ENCODE results near the gene CAMKK2. TPM values are rescaled to one million over a fixed set of nuclear protein-coding genes. Genes with fewer than 3 reads are reported as not detected.
"Not testable (repeated sequence)": the region's sequence is repeated elsewhere in the genome, so short reads cannot be mapped to it uniquely, and the experiment has no call there.

The CAMKK2 gene
- total RNA-seq, 4 donors from 2014 or later, result 34.1 to 38.4 (median 36.3) TPM

GRCh38 chr12:121314431-121314830, 17.9 kb upstream of the CAMKK2 start:
- TF ChIP-seq POLR2A (IDR thresholded peaks at IDR 0.05) (no peak), CTCF (IDR thresholded peaks at IDR 0.05) (no peak)
- no peak overlapping the region for H3K4me3 ChIP-seq (replicated peaks in 1 of 3)
- peaks cover 5 to 21% of the 10 kb centered on the region in 2 donors for H3K4me1 ChIP-seq
- intact Hi-C loops (cut with DNase I), result no loop called here
- DNase-seq, result no peak
- H3K27me3 ChIP-seq, result no peaks in the 10 kb centered on the region
- H3K9me3 ChIP-seq, result no peaks in the 10 kb centered on the region
- H3K27ac ChIP-seq, result no peak overlapping the region
- 90 to 92% methylated on average over 3 of the region's 3 CpGs for WGBS, 2 donors
- H3K36me3 ChIP-seq, result peaks cover 4% of the 10 kb centered on the region in 2 donors

DNA sequence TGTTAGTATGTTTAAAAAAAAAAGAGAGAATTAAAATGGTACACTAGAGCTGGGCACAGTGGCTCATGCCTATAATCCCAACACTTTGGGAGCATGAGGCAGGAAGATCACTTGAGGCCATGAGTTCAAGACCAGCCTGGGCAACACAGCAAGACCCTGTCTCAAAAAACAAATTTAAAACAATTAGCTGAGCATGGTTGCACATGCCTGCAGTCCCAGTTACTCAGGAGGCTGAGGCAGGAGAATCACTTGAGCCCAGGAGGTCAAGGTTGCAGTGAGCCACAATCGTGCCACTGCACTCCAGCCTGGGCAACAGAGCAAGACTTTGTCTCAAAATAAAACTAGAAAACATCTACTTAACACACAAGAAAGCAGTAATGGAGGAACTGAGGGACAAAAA, 13.7 kb upstream of the CAMKK2 start:
- intact Hi-C loops (cut with DNase I); H3K4me1 ChIP-seq; H3K27ac ChIP-seq; H3K9me3 ChIP-seq; DNase-seq; H3K27me3 ChIP-seq; H3K4me3 ChIP-seq (replicated peaks in 1 of 3): not testable (repeated sequence)
- peaks cover 9 to 14% of the 10 kb centered on the region in 2 donors for H3K36me3 ChIP-seq
- WGBS, 2 donors, result 89 to 94% methylated on average over 1 of the region's 1 CpG

DNA sequence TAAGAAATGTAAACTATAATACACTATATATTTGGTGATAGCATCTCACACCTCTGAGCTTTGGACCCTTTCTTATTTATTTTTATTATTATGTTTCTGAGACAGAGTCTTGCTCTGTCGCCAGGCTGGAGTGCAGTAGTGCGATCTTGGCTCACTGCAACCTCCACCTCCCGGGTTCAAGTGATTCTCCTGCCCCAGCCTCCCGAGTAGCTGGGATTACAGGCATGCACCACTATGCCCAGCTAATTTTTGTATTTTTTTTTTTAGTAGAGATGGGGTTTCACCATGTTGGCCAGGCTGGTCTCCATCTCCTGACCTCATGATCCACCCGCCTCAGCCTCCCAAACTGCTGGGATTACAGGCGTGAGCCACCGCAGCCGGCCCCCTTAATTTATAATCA, 10.9 kb upstream of the CAMKK2 start:
- H3K4me3 ChIP-seq (replicated peaks in 1 of 3); intact Hi-C loops (cut with DNase I); H3K4me1 ChIP-seq; DNase-seq; H3K27ac ChIP-seq; H3K27me3 ChIP-seq; H3K9me3 ChIP-seq: not testable (repeated sequence)
- WGBS, 2 donors, result 95 to 98% methylated on average over 8 of the region's 8 CpGs
- H3K36me3 ChIP-seq, result peaks cover 9 to 14% of the 10 kb centered on the region in 2 donors

- H3K4me1 ChIP-seq, result no peaks in the 10 kb centered on the region
- H3K4me3 ChIP-seq (replicated peaks in 1 of 3), result no peak overlapping the region
- no peaks in the 10 kb centered on the region for H3K9me3 ChIP-seq
- no peak for DNase-seq
- 95 to 97% methylated on average over 4 of the region's 4 CpGs for WGBS, 2 donors
- H3K36me3 ChIP-seq, result peaks cover 3 to 9% of the 10 kb centered on the region in 2 donors
- no peak overlapping the region for H3K27ac ChIP-seq
- TF ChIP-seq POLR2A (IDR thresholded peaks at IDR 0.05) (no peak), CTCF (IDR thresholded peaks at IDR 0.05) (no peak)
- no peaks in the 10 kb centered on the region for H3K27me3 ChIP-seq
- intact Hi-C loops (cut with DNase I), result no loop called here
Observed at GRCh38 chr12:121304306-121304705, 7.8 kb upstream of the CAMKK2 start.

GRCh38 chr12:121301876-121302275, 5.4 kb upstream of the CAMKK2 start:
- Histone ChIP-seq H3K9me3 (no peaks in the 10 kb centered on the region), H3K4me3 (replicated peaks in 1 of 3) (no peak overlapping the region), H3K36me3 (no peaks in the 10 kb centered on the region), H3K27ac (no peak overlapping the region), H3K27me3 (no peaks in the 10 kb centered on the region), H3K4me1 (peaks cover 0 to 5% of the 10 kb centered on the region in 2 donors)
- TF ChIP-seq POLR2A (IDR thresholded peaks at IDR 0.05), result no peak
- TF ChIP-seq CTCF (IDR thresholded peaks at IDR 0.05), result no peak
- DNase-seq, result no peak
- WGBS, 2 donors, result 54 to 64% methylated on average over 4 of the region's 4 CpGs
- intact Hi-C loops (cut with DNase I), result no loop called here

- no peak for DNase-seq
- Histone ChIP-seq H3K9me3 (no peaks in the 10 kb centered on the region), H3K27ac (no peak overlapping the region), H3K36me3 (no peaks in the 10 kb centered on the region), H3K4me1 (peaks cover 7 to 10% of the 10 kb centered on the region in 2 donors), H3K27me3 (no peaks in the 10 kb centered on the region), H3K4me3 (replicated peaks in 1 of 3) (no peak overlapping the region)
- intact Hi-C loops (cut with DNase I), result no loop called here
- 83 to 84% methylated on average over 4 of the region's 4 CpGs for WGBS, 2 donors
- TF ChIP-seq CTCF (IDR thresholded peaks at IDR 0.05) (no peak), POLR2A (IDR thresholded peaks at IDR 0.05) (no peak)
Observed at GRCh38 chr12:121300083-121300819, 3.7 kb upstream of the CAMKK2 start.

Data from thyroid gland (tissue), 4 donors.